Measurements from ENCODE around the gene ELFN1. TPM values are rescaled to one million over a fixed set of nuclear protein-coding genes. Genes with fewer than 3 reads are reported as not detected.

Gene ELFN1
- total and polyA plus RNA-seq, 9 of the 15 experiments (the other 6 are each of a cell fraction or from before 2014, with no cell fraction given): 0.04 to 0.64 (median 0.18) TPM; not detected in 2

GRCh38 chr7:1741751-1742554 is 71.9 kb downstream of the ELFN1 start (continued):
- no peak for TF ChIP-seq BCL6 (CRISPR knock-in tag; IDR thresholded peaks at IDR 0.05)
- no peak for TF ChIP-seq ZNF124 (CRISPR knock-in tag; IDR thresholded peaks at IDR 0.05)
- TF ChIP-seq SOX6 (IDR thresholded peaks at IDR 0.05): no peak
- no peak for TF ChIP-seq JUND (IDR thresholded peaks at IDR 0.05; ENCODE audit: borderline replicate concordance, low read depth, low read length)
- no peak for TF ChIP-seq JUND (tag; IDR thresholded peaks at IDR 0.05; ENCODE audit: borderline replicate concordance, low read depth, low read length)
- no peak for TF ChIP-seq HNRNPLL (IDR thresholded peaks at IDR 0.05; ENCODE audit: low read depth, low read length, poor library complexity, severe bottlenecking)
- TF ChIP-seq PURB (CRISPR knock-in tag; IDR thresholded peaks at IDR 0.05; ENCODE audit: low read depth): no peak
- no peak for TF ChIP-seq ZNF347 (CRISPR knock-in tag; IDR thresholded peaks at IDR 0.05; ENCODE audit: low read depth)
- TF ChIP-seq ETV5 (CRISPR knock-in tag; IDR thresholded peaks at IDR 0.05; ENCODE audit: low read depth): peak; percentile 69; the same call in 1 of the 2 replicates
- no peak for TF ChIP-seq CUX1 (CRISPR knock-in tag; IDR thresholded peaks at IDR 0.05)
- no peak for TF ChIP-seq ZNF75A (CRISPR knock-in tag; IDR thresholded peaks at IDR 0.05)
- no peak for TF ChIP-seq TCF7L2 (IDR thresholded peaks at IDR 0.05; ENCODE audit: low read depth, low read length)
- peak in 1 of 2 experiments; percentile 20; a peak in 1 of 4 replicates for TF ChIP-seq ZNF639 (CRISPR knock-in tag; conservative IDR thresholded peaks at IDR 0.05 in 1 of 2, IDR thresholded peaks at IDR 0.05 in 1 of 2)
- TF ChIP-seq CSDE1 (IDR thresholded peaks at IDR 0.05): no peak
